A549 (cell line): ENCODE results near the gene CPT1B. TPM values are rescaled to one million over a fixed set of nuclear protein-coding genes. Genes with fewer than 3 reads are reported as not detected.

ENCODE experiments used
- ATAC-seq, 2 experiments: fragments of 200-7000 bp in 1 of 2; fragments of >200 bp in 1 of 2; cut with Nextera tagmentation in 1 of 2; cut with Tn5 transposase in 1 of 2; 3 replicates each; pipeline versions ENCODE4 v1.8.0 to v1.9.1; 2018 to 2020; ENCODE audit warnings: mild to moderate bottlenecking in 1 of 2, moderate library complexity in 1 of 2
- CTCF ChIA-PET: fragments of 300-600 bp; sonication (Branson Sonifier 250); formaldehyde crosslinking; extraction: SDS; loops from one replicate; lab custom pipeline; 2021; ENCODE audit warnings: antibody characterized with exemption, inconsistent platforms; lab: Yijun Ruan, JAX
- POLR2A ChIA-PET: fragments of 350-600 bp; formaldehyde crosslinking; extraction: SDS; loops from one replicate; lab custom pipeline; 2021; ENCODE audit warnings: antibody characterized with exemption, inconsistent platforms; lab: Yijun Ruan, JAX
- DNase-seq, 2 experiments: peaks; one replicate each; pipeline versions ENCODE4 v3.0.0 to v3.0.0-alpha.2; 2011 to 2016; ENCODE audit warnings: low read depth in 1 of 2, low spot score in 1 of 2
- FAIRE-seq: peaks from 2 replicates; lab custom pipeline; 2011; peaks lifted over from hg19 to GRCh38; lab: Jason Lieb, UNC
- H3K27ac ChIP-seq, 2 experiments: fragments of >200 bp; sonication (Bioruptor Twin); formaldehyde crosslinking; 3 replicates each; pipeline ENCODE4 v1.5.1; 2016 to 2017
- H3K4me1 ChIP-seq: fragments of >200 bp; sonication (Bioruptor Twin); formaldehyde crosslinking; 3 replicates; pipeline ENCODE4 v1.6.1; 2016
- H3K4me2 ChIP-seq: fragments of >200 bp; sonication (Bioruptor Twin); formaldehyde crosslinking; 3 replicates; pipeline ENCODE4 v1.6.1; 2016
- H3K4me3 ChIP-seq: fragments of >200 bp; sonication (Bioruptor Twin); formaldehyde crosslinking; 3 replicates; pipeline ENCODE4 v1.5.1; 2016
- H3K9me3 ChIP-seq: fragments of >200 bp; sonication (Bioruptor Twin); formaldehyde crosslinking; 3 replicates; pipeline ENCODE4 v1.6.1; 2016
- CBX2 ChIP-seq: fragments of 200-600 bp; sonication (generic); IDR thresholded peaks from 2 replicates; pipeline ENCODE4 v1.6.1; 2016; ENCODE audit warnings: low read depth, mild to moderate bottlenecking, borderline replicate concordance
- CBX8 ChIP-seq: fragments of 200-600 bp; sonication (generic); IDR thresholded peaks from 2 replicates; pipeline ENCODE4 v1.6.1; 2016
- CHD4 ChIP-seq: fragments of 200-600 bp; sonication (generic); IDR thresholded peaks from 2 replicates; pipeline ENCODE4 v1.6.1; 2016; ENCODE audit warnings: antibody characterized with exemption, mild to moderate bottlenecking, borderline replicate concordance
- EHF ChIP-seq: fragments of 250-450 bp; sonication (Bioruptor Pico); IDR thresholded peaks from 2 replicates; pipeline ENCODE4 v1.5.0; 2020; ENCODE audit warnings: mild to moderate bottlenecking
- EHMT2 ChIP-seq: fragments of 200-600 bp; sonication (generic); IDR thresholded peaks from 2 replicates; pipeline ENCODE4 v1.6.1; 2016; ENCODE audit warnings: antibody characterized with exemption, low read depth, mild to moderate bottlenecking, moderate library complexity
- ESRRA ChIP-seq: fragments of 150-350 bp; IDR thresholded peaks from 2 replicates; pipeline ENCODE4 v1.6.1; 2014; ENCODE audit warnings: mild to moderate bottlenecking, low read length, borderline replicate concordance
- HDAC2 ChIP-seq: fragments of 200-600 bp; sonication (generic); IDR thresholded peaks from 2 replicates; pipeline ENCODE4 v1.6.1; 2016
- HMGXB4 ChIP-seq: fragments of 250-450 bp; sonication (Bioruptor Pico); IDR thresholded peaks from 2 replicates; pipeline ENCODE4 v1.5.0; 2021; ENCODE audit warnings: mild to moderate bottlenecking, moderate library complexity, borderline replicate concordance
- HOXB13 ChIP-seq: fragments of 250-450 bp; sonication (Bioruptor Pico); IDR thresholded peaks from 2 replicates; pipeline ENCODE4 v1.5.0; 2020; ENCODE audit warnings: low read depth, mild to moderate bottlenecking, moderate library complexity
- KDM1A ChIP-seq: fragments of 200-600 bp; sonication (generic); IDR thresholded peaks from 2 replicates; pipeline ENCODE4 v1.6.1; 2016; ENCODE audit warnings: low read depth, mild to moderate bottlenecking
- MAFK ChIP-seq: fragments of 450-650 bp; IDR thresholded peaks from 2 replicates; pipeline ENCODE4 v1.6.1; 2014; ENCODE audit not compliant: partially characterized antibody
- NR3C1 ChIP-seq: fragments of >200 bp; sonication (Bioruptor Twin); formaldehyde crosslinking; IDR thresholded peaks from 3 replicates; pipeline ENCODE4 v1.6.1; 2017
- PHF8 ChIP-seq: fragments of 200-600 bp; sonication (generic); IDR thresholded peaks from 2 replicates; pipeline ENCODE4 v1.6.1; 2016; ENCODE audit warnings: low read depth, mild to moderate bottlenecking, antibody characterized with exemption, moderate library complexity, borderline replicate concordance
- POLR2A ChIP-seq: IDR thresholded peaks from 2 replicates; pipeline ENCODE4 v1.6.1; 2012; ENCODE audit warnings: mild to moderate bottlenecking, low read length
- RAD21 ChIP-seq, 2 experiments: fragments of >200 bp in 1 of 2; sonication (Bioruptor Twin) in 1 of 2; formaldehyde crosslinking in 1 of 2; IDR thresholded peaks in 1 of 2; conservative IDR thresholded peaks in 1 of 2; 2 replicates in 1 of 2; 3 replicates in 1 of 2; pipeline ENCODE4 v1.6.1; 2012 to 2018; ENCODE audit warnings: inconsistent platforms in 1 of 2
- RFX5 ChIP-seq: fragments of 450-650 bp; IDR thresholded peaks from 2 replicates; pipeline ENCODE4 v1.7.1; 2014; ENCODE audit warnings: antibody characterized with exemption, mild to moderate bottlenecking, moderate library complexity
- ZFP36 ChIP-seq: fragments of 450-650 bp; IDR thresholded peaks from 2 replicates; pipeline ENCODE4 v1.6.1; 2014; ENCODE audit warnings: borderline replicate concordance; ENCODE audit not compliant: partially characterized antibody
- ZNF302 ChIP-seq: fragments of 250-450 bp; sonication (Bioruptor Pico); IDR thresholded peaks from 2 replicates; pipeline ENCODE4 v1.9.0; 2021; ENCODE audit warnings: inconsistent platforms, mild to moderate bottlenecking, moderate library complexity
- WGBS: methylation state at CpG from one replicate; pipeline ENCODE4 v1.1.6; 2017; ENCODE audit errors: missing lambda C conversion rate; 5-methylcytosine and 5-hydroxymethylcytosine counted together
- polyA plus RNA-seq, 4 experiments: library from polyadenylated mRNA; depleted of rRNA in 3 of 4; stranded (reverse); fragments of >200 nt; fragmentation: RNase III in 1 of 4; extraction: RNeasy Plus Mini Kit Qiagen cat#74134 plus additional on column Dnase treatment in 1 of 4; gene quantifications; 2 replicates in 3 of 4; 3 replicates in 1 of 4; pipeline ENCODE4 v1.2.3, GENCODE V29; 2011 to 2017
- TF ChIP-seq, protein P1 (sequence below): IDR thresholded peaks from 2 replicates; pipeline ENCODE4 v1.6.1; 2012; ENCODE audit warnings: low read depth, borderline replicate concordance
- TF ChIP-seq, protein P2 (sequence below): fragments of >200 bp; sonication (Bioruptor Twin); formaldehyde crosslinking; IDR thresholded peaks from 3 replicates; pipeline ENCODE4 v1.5.1; 2016

CPT1B gene
- polyA plus RNA-seq, 2 of the 4 experiments (the other 2 are of a cell fraction), result 12.1 to 26.5 TPM

DNA sequence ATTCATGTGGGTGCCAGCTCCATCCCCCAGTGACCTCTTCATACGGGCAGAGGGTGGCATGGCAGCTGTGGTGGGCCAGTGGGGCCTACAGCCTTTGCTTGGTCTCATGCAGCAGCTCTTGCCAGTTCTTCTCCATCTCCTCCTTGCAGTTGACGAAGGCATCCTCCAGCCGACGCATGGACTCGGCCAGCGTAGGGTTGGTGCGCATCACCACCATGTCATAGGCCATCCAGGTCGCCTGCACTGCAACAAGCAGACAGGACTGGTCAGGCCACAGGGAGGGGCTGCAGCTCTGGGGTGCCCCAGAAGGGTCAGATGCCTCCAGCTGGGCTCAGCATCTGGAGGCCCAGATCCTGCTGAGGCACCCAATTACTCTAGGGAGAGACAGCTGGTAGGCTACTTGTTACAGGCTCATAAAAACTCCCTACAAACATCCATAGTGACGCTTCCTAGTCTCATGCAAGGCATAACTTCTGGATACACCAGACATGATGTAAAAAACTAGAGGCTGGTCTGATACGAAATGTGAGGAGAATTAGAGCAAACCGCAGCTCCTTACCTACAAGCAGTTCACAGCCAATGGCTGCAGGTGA, 27.0 kb downstream of the CPT1B start:
- H3K4me3 ChIP-seq, result no peak overlapping the region
- H3K4me1 ChIP-seq, result no peaks in the 10 kb centered on the region; the same call in 1 of the 3 replicates
- no peak for DNase-seq
- POLR2A ChIA-PET, result no interaction called here
- H3K27ac ChIP-seq, result no peak overlapping the region
- no peaks in the 10 kb centered on the region for H3K9me3 ChIP-seq
- no peak for ATAC-seq
- H3K4me2 ChIP-seq, result no peak overlapping the region
- CTCF ChIA-PET, result interaction anchor here (0.9 to 2.9 kb wide), 4 partner anchors 9 to 26 kb away, joined by 3 to 13 read pairs (median 5); partner anchors contain the start of genes SCO2 and SYCE3
- WGBS, result 85% methylated on average over 8 of the region's 11 CpGs
- TF ChIP-seq CBX8 (no peak), HOXB13 (CRISPR knock-in tag) (no peak), EHMT2 (no peak), POLR2A (no peak), ZNF302 (no peak), HMGXB4 (no peak), RFX5 (no peak), MAFK (no peak)
- TF ChIP-seq, protein P1, sequence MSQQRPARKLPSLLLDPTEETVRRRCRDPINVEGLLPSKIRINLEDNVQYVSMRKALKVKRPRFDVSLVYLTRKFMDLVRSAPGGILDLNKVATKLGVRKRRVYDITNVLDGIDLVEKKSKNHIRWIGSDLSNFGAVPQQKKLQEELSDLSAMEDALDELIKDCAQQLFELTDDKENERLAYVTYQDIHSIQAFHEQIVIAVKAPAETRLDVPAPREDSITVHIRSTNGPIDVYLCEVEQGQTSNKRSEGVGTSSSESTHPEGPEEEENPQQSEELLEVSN, result no peak
- no peak for FAIRE-seq

- TF ChIP-seq EHF (CRISPR knock-in tag) (no peak), CHD4 (no peak), RAD21 (conservative IDR thresholded peaks at IDR 0.05 in 1 of 2, IDR thresholded peaks at IDR 0.05 in 1 of 2) (no peak), NR3C1 (no peak), ESRRA (no peak), MAFK (no peak), EHMT2 (no peak), PHF8 (no peak), ZFP36 (no peak), CBX2 (no peak), KDM1A (no peak), HDAC2 (no peak)
- TF ChIP-seq, protein P2, sequence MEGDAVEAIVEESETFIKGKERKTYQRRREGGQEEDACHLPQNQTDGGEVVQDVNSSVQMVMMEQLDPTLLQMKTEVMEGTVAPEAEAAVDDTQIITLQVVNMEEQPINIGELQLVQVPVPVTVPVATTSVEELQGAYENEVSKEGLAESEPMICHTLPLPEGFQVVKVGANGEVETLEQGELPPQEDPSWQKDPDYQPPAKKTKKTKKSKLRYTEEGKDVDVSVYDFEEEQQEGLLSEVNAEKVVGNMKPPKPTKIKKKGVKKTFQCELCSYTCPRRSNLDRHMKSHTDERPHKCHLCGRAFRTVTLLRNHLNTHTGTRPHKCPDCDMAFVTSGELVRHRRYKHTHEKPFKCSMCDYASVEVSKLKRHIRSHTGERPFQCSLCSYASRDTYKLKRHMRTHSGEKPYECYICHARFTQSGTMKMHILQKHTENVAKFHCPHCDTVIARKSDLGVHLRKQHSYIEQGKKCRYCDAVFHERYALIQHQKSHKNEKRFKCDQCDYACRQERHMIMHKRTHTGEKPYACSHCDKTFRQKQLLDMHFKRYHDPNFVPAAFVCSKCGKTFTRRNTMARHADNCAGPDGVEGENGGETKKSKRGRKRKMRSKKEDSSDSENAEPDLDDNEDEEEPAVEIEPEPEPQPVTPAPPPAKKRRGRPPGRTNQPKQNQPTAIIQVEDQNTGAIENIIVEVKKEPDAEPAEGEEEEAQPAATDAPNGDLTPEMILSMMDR, result no peak
- Histone ChIP-seq H3K4me1 (peaks cover 8% of the 10 kb centered on the region), H3K27ac (no peak overlapping the region), H3K4me3 (no peak overlapping the region), H3K4me2 (no peak overlapping the region), H3K9me3 (no peaks in the 10 kb centered on the region)
- DNase-seq (no peak), FAIRE-seq (no peak), ATAC-seq (no peak)
- ChIA-PET POLR2A (interaction anchor here (0.9 kb wide), 1 partner anchor 21 kb away, joined by 3 read pairs; the partner anchor contains the start of gene TYMP), CTCF (interaction anchor here (0.9 to 2.9 kb wide), 4 partner anchors 10 to 25 kb away, joined by 3 to 13 read pairs (median 5); partner anchors contain the start of genes SCO2 and SYCE3)
- WGBS, result 76% methylated on average over 7 of the region's 8 CpGs
Observed at GRCh38 chr22:50550395-50550794, 27.8 kb downstream of the CPT1B start.
